NCI-H2227 (cell line): ENCODE data around the gene TMEM231.
A peak's percentile ranks its signal among the peaks of the same experiment; 100 is the strongest.
"Not testable (repeated sequence)": the region's sequence is repeated elsewhere in the genome, so short reads cannot be mapped to it uniquely, and the experiment has no call there.

Experiments used
- DNase-seq: peaks from one replicate; lab custom pipeline; 2025; ENCODE audit not compliant: unreplicated experiment; lab: John Stamatoyannopoulos, UW

The TMEM231 gene, protein sequence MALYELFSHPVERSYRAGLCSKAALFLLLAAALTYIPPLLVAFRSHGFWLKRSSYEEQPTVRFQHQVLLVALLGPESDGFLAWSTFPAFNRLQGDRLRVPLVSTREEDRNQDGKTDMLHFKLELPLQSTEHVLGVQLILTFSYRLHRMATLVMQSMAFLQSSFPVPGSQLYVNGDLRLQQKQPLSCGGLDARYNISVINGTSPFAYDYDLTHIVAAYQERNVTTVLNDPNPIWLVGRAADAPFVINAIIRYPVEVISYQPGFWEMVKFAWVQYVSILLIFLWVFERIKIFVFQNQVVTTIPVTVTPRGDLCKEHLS

DNA sequence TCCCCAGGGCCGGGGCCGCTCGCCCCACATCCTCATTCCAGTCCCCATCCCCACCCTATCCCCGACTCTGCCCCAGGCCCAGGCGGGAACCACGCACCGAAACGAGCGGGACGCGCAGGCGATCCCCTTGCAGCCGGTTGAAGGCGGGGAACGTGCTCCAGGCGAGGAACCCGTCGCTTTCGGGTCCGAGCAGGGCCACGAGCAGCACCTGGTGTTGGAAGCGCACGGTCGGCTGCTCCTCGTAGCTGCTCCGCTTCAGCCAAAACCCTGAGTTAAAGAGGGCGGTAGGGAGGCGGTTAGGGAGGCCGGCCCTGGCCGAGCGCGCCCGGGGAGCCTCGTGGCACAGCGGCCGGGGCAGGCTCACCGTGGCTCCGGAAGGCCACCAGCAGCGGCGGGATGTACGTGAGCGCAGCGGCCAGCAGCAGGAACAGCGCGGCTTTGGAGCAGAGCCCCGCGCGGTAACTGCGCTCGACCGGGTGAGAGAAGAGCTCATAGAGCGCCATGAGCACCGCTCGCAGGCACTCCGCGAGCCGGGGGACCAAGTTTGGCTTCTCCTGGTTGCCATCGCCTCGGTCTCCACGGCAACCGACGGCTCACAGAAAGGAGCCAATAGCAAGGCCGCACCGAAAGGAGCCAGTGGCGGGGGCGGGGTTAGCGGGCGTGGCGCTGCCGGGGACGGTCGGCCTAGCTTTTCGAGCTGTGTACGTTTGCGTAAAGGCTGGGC, at the start of gene TMEM231:
Gene TMEM231 (minus strand): TSS at position 546 of the 724 bp plus-strand sequence. CDS start 43 bp downstream, at position 503.
- peak; percentile 93 for DNase-seq

DNA sequence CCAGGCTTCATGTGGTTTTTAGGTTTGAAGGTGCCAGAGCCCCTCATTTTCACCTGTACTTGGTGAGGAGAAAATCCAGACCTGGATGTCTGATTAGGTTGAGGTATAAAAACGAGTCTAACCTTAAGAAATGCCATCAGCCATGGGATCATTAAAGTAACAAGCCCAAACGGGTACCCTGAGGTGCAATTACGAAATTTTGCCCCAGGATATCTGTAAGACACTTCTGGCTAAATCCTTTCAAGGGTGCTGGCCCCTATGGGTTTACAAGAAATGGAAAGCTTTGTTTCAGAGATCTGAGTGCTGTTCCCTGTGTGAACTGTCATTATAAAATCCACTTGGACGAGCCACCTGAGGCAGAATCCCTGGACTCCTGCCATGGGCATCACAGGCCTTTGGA, 47.2 kb upstream of the TMEM231 start:
- no peak for DNase-seq

DNA sequence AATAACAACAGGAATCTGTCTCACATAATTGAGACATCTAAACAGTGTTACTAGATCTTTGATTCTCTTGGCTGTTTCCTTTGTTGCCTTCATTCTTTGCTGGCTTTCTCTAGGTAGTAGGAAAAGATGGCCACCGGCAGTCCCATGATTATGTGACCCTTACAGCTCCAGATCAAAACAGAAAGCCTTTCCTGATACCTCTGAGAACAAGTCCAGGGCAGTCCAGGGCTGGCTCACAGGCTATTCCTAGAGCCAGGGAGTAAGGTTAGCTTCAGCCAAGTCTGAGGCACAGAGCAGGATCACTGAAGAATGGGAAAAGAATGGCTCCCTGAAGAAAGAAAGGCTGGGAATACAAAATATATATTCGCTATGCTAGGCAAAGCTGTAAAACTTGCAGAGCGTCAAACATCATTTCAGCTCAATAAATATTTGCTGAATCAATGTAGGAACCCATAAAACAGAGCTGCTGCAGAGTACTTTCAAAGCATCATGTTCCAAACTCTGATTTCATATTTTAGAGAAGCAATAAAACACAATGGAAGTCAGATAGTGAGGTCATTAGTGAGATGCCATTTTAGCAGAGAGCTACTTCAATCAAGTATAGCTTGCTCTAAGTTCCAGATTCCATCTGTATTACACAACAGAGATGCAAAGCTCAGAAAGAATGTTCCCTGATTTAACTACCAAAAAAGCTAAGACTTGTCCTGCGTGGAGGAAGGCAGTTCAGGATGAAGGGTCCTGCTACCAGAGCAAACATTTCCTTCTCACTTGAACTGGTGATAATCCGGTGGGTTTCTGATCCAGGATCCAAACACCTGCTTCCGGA, 43.6 kb upstream of the TMEM231 start:
- DNase-seq: no peak

DNA sequence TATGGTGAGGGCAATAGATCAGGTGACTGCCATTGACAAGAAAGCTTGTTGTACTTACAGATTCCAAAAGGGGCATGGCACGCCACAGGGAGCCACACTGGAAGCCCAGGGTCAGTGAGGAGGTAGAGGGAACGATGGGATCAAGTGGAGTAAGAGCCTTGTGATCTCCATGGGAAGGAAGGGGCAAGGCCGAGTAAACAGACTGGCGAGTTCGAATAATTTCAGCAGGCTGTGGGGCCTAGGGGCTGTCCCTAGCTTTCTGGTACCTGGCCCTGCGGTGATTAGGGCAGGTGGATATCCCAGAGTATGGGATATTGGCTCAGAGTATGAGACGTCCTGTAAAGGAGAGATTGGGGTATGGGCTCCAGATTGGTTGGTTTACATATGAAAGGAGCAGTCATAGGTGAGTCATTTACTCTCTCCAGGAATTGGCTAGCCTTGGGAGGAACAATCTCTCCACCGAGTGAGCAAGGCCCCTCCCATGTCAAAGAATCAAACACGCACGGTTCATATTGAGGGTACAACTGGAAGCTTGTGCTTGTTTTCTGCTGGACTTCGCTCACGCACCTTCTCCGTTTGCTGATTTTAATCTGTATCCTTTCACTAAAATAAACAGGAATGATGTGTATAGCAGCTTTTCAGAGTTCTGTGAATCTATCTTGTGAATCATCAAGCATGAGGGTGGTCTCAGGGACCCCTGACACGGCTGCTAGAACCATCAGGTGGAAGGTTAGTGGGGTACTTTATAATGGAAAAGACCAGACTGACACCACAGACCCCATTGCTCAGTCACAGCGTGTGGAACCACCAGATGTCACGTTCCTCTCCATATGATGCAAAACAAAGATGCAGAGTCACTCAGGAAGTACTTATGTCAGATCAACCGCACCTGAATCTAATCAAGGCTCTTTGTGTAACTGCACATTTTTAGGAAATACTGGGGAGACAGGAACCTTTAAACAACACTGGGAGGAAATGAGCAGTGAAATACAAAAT, 38.1 kb upstream of the TMEM231 start:
- peak; percentile 31 for DNase-seq

DNA sequence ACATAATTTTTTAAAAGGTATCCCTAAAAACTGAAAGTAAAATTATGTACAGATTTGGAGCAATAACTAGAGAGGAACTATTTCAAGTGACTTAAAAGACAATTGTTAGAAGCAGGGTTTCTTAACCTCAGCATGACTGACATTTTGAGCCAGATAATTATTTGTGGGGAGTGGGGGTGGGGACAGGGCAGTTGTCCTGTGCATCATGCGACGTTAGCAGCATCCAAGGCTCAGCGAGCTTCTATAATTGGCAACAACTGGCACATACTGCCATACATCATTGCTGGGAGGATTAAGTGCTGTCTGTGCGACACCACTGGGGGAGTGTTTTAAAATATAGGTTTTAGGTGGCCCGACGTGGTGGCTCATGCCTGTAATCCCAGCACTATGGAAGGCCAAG, 37.3 kb upstream of the TMEM231 start:
- peak; percentile 63 for DNase-seq

DNA sequence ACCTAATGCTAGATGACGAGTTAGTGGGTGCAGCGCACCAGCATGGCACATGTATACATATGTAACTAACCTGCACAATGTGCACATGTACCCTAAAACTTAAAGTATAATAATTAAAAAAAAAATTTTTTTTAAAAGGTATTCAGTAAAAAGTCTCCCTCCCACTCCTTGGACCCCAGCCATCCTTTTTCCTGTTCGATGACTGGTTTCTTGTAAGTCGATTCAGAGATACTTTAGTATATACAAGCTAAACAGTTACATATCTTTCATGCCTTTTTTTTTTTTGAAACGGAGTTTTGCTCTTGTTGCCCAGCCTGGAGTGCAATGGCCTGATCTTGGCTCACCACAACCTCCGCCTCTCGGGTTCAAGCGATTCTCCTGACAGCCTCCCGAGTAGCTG, 35.9 kb upstream of the TMEM231 start:
- not testable (repeated sequence) for DNase-seq

DNA sequence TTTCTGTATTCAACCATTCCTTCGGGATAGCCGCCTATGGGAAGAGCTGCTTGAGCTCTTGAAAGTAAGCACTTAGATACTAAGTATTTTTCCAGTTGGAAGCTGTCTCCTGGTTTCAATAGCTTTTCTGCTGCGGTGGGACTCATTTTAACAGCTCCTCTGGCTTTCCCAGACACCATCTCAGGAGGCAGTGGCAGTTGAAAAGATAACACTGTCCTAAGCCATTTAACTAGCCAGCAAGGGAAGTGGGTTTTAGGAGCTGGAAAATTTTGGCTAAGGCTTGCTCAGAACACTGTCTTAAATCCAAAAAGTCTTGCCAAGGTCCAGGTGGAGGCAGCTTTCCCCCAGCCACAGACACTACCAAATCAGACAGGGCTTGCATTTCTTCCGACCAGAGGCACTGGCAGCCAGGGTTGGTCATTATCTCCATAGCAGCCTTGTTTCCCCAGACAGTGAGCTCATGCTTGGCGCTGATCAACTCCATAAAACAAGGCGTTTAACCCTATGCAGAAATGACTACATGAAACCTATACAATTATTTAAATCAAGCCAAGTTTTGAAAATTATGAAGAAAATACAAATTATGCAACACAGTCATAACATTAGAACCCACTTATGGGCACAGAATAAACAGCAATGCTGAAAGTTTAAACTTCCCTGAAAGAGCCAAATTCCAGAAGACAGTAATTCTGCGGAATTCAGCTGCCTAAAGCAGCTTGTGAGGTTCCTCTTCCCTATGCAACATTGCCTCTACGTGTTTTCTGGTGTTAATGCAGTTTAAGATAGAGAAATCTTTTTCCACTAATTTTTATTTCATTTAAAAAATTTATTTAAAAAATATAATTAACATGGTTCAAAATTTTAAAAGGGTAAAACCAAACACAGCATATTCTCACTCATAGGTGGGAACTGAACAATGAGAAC, 35.1 kb upstream of the TMEM231 start:
- DNase-seq: no peak

DNA sequence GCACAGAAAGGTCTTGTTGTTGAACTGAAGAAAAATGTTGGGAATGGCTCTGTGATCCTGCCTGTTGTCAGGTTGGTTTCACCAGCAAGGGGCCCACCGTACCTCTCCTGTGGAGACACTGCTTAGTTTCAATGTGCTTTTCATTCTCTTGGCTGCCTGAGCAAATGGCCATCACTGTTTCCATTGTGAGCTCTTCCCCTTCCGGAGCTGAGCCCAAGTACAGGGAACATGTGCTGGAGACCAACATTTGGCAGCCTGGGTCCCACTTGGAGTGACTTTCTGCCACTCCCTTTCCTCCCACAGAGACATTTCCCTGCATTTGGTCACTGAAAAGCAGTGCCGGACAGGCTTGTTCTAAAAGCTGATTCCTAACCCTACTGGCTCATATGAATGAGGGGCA, 33.3 kb upstream of the TMEM231 start:
- no peak for DNase-seq

DNA sequence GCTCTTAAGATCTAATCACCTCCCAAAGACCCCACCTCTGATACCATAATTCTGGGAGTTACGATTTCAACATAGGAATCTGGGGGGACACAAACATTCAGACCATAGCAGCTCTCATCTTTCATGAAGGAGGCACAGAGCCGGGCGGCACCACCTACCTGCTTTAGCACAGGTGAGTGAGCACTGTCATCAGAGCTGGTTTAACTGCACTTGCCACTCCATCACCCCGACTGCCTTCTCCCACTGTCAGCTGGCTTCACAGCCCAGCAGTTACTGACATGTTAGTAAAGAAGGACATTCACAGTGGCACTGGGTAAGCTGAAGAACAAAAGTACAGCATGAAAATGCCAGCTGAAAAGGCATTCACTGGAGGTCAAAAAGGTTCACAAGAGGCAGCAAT, 32.7 kb upstream of the TMEM231 start:
- DNase-seq: no peak

DNA sequence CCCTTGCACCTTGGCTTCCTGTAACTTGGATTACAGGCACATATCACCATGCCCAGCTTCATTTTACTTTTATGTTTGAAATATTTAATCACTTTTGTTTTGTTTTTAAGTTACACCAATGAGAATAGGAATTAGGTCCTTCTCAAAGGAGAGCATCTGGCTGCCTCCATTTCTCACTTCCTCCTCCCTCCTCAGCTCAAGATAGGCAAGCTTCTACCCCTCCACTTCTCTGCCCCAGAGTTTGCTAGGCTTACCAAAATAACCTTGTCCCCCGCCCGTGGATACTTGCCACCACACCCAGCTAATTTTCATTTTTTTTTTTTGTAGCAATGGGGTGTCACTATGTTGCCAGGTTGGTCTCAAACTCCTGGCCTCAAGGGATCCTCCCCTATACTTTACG, 28.1 kb upstream of the TMEM231 start:
- no peak for DNase-seq

DNA sequence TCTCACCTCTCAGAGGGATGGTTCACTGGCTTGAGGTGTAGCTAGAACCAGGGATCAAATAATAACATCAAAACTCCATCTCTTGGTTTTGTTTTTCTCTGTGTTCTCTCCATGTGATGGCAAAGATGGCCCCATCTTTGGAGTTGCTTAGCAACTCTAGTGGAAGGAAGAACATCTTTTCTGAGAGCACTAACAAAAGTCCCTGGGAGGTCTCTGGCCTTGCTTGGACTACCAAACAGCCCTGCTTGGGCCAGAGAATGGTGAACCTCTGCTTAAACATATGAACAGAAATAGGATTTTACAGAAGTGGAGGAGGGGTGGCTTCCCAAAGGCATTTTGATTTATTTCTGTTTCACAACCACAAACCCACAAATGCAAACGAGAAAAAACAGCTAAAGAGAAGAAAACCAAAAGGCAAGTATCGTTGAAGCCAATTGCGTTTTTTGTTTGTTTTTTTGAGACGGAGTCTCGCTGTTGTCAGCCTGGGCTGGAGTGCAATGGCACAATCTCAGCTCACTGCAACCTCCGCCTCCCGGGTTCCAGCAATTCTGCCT, 23.3 kb upstream of the TMEM231 start:
- no peak for DNase-seq

DNA sequence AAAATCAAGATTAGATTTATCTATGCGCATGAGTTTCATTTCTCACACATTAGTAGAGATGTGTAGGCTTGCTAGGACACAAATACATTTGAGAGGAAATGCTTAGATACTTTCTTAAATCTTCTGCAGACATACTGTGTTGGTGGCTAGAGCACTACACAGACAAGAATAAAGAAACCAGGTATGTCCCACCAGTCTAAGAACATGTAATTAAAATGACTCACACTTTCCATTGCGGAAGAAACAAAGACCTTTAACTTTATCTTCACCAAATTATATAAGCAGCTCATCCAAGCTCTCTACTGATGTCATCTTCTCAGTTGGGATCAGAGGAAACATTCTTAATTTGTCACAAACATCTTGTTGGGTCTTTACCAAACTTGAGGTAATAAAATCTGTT, 22.7 kb upstream of the TMEM231 start:
- DNase-seq: no peak

DNA sequence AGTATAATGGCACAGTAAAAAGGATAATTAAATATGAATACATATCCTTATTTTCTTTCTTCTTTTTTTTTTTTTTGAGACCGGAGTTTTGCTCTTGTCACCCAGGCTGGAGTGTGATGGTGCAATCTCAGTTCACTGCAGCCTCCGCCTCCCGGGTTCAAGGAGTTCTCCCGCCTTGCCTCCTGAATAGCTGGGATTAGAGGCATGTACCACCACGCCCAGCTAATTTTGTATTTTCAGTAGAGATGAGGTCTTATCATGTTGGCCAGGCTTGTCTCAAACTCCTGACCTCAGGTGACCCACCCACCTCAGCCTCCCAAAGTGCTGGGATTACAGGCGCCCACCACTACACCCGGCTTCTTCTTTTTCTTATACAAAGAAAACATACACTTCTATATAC, 22.2 kb upstream of the TMEM231 start:
- no peak for DNase-seq

DNA sequence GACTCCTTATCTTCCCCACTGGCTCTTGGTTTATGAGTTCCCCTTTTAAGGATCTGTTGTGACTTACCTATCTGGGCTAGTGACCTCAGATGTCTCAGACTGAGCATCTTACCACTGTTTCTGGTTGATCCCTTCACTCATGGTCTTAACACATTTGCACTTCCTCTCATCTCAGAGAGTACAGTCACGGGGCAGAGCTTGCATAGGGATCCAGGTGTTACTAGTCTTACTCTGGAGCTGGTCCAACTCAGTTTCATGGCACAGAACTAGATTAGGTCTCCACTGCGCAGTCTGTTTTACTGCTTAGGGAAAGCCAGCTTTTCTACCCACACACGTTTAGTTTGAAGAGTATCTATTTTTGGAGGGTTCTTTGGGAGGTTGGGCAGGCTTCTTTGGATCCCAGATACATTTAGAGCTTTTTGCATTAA, 20.3 kb upstream of the TMEM231 start:
- DNase-seq: no peak

DNA sequence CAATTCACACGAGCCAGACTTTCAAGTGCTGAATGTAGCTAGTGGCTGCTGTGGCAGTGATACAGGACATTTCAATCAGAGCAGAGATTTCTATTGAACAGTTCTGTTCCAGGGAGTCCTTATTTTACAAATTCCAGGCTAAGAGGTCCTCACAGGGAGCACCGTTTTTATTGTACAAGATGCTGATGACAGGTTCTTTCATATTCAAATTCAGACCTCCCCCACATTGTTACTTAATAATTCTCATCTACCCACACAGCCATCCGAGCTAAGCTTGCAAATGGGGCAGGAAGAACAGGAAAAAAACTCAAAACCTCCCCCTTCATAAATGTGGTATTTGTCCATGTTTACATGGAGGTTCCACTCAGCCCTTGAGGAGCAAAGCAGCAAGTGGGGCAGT, 19.9 kb upstream of the TMEM231 start:
- no peak for DNase-seq

DNA sequence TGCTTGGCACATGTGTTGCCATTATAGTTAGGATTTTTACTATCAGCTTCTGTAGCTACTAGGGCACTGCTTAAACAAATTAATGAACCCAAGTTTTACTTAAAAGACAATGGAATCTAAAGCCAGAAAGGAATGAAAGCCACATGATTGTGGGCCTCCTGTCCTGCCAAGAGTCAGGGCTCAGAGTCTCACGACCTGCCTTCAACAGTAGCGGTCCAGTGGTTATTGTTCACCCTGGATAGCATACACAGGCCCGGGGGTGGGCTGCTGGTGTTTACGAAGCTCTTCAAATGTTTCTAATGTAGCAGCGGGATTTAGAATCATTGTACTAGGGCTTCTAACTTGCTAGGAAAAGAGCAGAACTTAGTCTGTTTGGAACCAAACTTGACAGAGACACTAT, 17.9 kb upstream of the TMEM231 start:
- DNase-seq: no peak

DNA sequence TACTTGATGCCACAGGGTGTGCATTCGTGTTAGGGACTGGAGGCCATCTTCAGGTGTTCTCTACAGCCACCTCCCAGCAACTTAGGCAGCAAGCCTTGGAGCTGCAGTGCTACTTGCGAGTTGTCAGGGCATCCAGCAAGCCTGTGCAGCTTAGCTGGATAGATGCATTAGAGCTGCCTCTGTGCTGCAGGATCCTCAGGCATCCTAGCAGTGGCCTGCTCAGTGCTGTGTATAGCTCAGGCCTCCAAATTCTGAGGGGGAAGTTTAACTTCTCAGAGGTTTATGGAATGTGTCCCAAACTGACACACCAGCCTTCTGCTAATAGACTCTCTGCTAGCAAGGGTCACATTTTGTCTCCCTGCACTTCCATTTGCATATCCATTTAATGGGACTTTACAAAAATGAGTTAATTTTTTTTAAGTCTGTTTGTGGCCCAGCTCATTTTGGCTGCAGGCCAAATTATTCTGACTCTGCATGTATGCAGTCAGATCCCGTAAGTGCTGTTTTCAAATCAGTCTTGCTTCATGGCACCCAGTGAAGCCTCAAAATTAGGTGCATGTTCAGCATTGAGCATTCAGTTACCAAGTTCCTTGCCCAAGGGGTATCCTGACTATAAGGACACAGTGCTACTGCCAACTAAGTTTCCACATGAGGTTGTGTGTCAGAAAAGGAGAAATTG, 17.0 kb upstream of the TMEM231 start:
- no peak for DNase-seq

DNA sequence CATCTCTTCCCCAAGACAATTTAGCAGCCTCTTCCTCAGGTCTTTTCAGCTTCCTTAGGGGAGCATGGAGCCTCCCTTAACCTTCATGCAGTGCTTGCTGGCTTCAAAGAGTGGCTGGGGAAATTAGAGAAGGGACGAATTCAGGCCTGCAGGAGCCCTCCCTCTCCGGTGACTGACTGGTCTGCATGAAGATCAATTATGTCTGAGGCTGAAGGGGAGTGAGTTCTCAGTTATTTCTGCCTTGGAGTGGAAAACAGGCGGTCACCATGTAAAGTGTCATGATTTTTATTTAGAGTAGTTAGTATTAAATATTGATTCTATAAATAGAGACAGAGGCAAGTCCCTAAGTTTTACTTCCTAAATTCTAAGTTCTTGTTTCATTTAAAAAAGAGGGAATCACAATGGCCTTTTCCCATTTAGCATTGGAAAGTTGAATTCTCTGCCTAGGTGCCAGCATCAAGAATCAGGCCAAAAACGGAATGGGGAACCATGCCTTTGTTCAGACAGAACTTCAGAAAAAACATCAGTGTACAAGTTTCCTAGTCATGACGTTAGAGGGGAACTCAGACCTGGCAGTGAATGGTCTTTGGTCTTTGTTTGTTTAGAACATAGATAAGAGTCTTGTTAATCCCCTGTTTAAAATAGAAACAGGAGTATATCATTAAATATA, 14.5 kb upstream of the TMEM231 start:
- no peak for DNase-seq
